DMS153 treated with DMSO at 0.1 percent for 48 hours (cell line): Measurements from ENCODE around the gene DBNDD1.

ENCODE experiments used
- DNase-seq: peaks from one replicate; lab custom pipeline; 2025; ENCODE audit not compliant: unreplicated experiment; lab: John Stamatoyannopoulos, UW

DBNDD1 gene

GRCh38 chr16:90037276-90037675 is 18.0 kb upstream of the DBNDD1 start:
- no peak for DNase-seq

GRCh38 chr16:90035902-90036301 is 16.6 kb upstream of the DBNDD1 start:
- no peak for DNase-seq

- DNase-seq, result no peak
Measured at GRCh38 chr16:90034504-90034903, 15.2 kb upstream of the DBNDD1 start.

GRCh38 chr16:90033387-90033786 is 14.1 kb upstream of the DBNDD1 start:
- DNase-seq, result no peak

GRCh38 chr16:90032674-90033331 is 13.5 kb upstream of the DBNDD1 start:
- DNase-seq, result no peak

- DNase-seq, result no peak
Measured at GRCh38 chr16:90031931-90032673, 12.8 kb upstream of the DBNDD1 start.

- no peak for DNase-seq
Measured at GRCh38 chr16:90031186-90031930, 12.1 kb upstream of the DBNDD1 start.

GRCh38 chr16:90028985-90029384 is 9.7 kb upstream of the DBNDD1 start:
- no peak for DNase-seq

- DNase-seq, result no peak
Measured at GRCh38 chr16:90027611-90028010, 8.4 kb upstream of the DBNDD1 start.

- DNase-seq, result no peak
Measured at GRCh38 chr16:90026135-90026534, 6.9 kb upstream of the DBNDD1 start.

GRCh38 chr16:90023078-90023447 is 3.8 kb upstream of the DBNDD1 start:
- DNase-seq, result no peak

GRCh38 chr16:90022209-90023077 is 3.2 kb upstream of the DBNDD1 start:
- DNase-seq, result peak; percentile 81

GRCh38 chr16:90020838-90021382 is 1.7 kb upstream of the DBNDD1 start:
- DNase-seq, result peak; percentile 20

GRCh38 chr16:90020260-90020837 is 1.1 kb upstream of the DBNDD1 start:
- DNase-seq, result peak; percentile 11

- DNase-seq, result peak; percentile 20
Measured at GRCh38 chr16:90019543-90020259, 445 bp upstream of the DBNDD1 start.

- DNase-seq, result no peak
Measured at GRCh38 chr16:90018297-90018651, 982 bp downstream of the DBNDD1 start.

- DNase-seq, result no peak
Measured at GRCh38 chr16:90016339-90016950, 2.8 kb downstream of the DBNDD1 start.

GRCh38 chr16:90015586-90016338 is 3.5 kb downstream of the DBNDD1 start:
- no peak for DNase-seq
